NCI-H2029 treated with DMSO at 0.1 percent for 48 hours (cell line): ENCODE results near the gene ACTBL2.
"Not testable (repeated sequence)": the region's sequence is repeated elsewhere in the genome, so short reads cannot be mapped to it uniquely, and the experiment has no call there.

ENCODE experiments used
- DNase-seq: peaks from one replicate; lab custom pipeline; 2025; lab: John Stamatoyannopoulos, UW

Gene ACTBL2

GRCh38 chr5:57482671-57483106 is at the start of gene ACTBL2:
Gene ACTBL2 (minus strand): TSS chr5:57482811. CDS start chr5:57482707, 104 bp downstream.
- no peak for DNase-seq

- DNase-seq, result no peak
Measured at GRCh38 chr5:57531333-57531732, 48.7 kb upstream of the ACTBL2 start.

- no peak for DNase-seq
Measured at GRCh38 chr5:57529864-57530263, 47.3 kb upstream of the ACTBL2 start.

GRCh38 chr5:57527870-57528269 is 45.3 kb upstream of the ACTBL2 start:
- no peak for DNase-seq

GRCh38 chr5:57524348-57525060 is 41.9 kb upstream of the ACTBL2 start:
- no peak for DNase-seq

GRCh38 chr5:57522477-57522876 is 39.9 kb upstream of the ACTBL2 start:
- DNase-seq, result not testable (repeated sequence)

GRCh38 chr5:57518415-57518814 is 35.8 kb upstream of the ACTBL2 start:
- not testable (repeated sequence) for DNase-seq

GRCh38 chr5:57517250-57517649 is 34.6 kb upstream of the ACTBL2 start:
- DNase-seq, result no peak

GRCh38 chr5:57513785-57514184 is 31.2 kb upstream of the ACTBL2 start:
- DNase-seq, result no peak

GRCh38 chr5:57511321-57511720 is 28.7 kb upstream of the ACTBL2 start:
- no peak for DNase-seq

- DNase-seq, result no peak
Measured at GRCh38 chr5:57509501-57510260, 27.1 kb upstream of the ACTBL2 start.

GRCh38 chr5:57508211-57508610 is 25.6 kb upstream of the ACTBL2 start:
- DNase-seq, result no peak

- DNase-seq, result no peak
Measured at GRCh38 chr5:57505272-57506200, 22.9 kb upstream of the ACTBL2 start.

GRCh38 chr5:57504357-57504756 is 21.7 kb upstream of the ACTBL2 start:
- no peak for DNase-seq

- no peak for DNase-seq
Measured at GRCh38 chr5:57503433-57503832, 20.8 kb upstream of the ACTBL2 start.

- no peak for DNase-seq
Measured at GRCh38 chr5:57501414-57502201, 19.0 kb upstream of the ACTBL2 start.

GRCh38 chr5:57499262-57500050 is 16.8 kb upstream of the ACTBL2 start:
- no peak for DNase-seq

- no peak for DNase-seq
Measured at GRCh38 chr5:57497733-57498132, 15.1 kb upstream of the ACTBL2 start.

- no peak for DNase-seq
Measured at GRCh38 chr5:57495285-57496086, 12.9 kb upstream of the ACTBL2 start.
